Retina (tissue), 1 donor: ENCODE results near the gene ADM.

Experiments used
- DNase-seq: peaks from one replicate; pipeline ENCODE4 v3.0.0-alpha.2; 2016

Gene ADM

DNA sequence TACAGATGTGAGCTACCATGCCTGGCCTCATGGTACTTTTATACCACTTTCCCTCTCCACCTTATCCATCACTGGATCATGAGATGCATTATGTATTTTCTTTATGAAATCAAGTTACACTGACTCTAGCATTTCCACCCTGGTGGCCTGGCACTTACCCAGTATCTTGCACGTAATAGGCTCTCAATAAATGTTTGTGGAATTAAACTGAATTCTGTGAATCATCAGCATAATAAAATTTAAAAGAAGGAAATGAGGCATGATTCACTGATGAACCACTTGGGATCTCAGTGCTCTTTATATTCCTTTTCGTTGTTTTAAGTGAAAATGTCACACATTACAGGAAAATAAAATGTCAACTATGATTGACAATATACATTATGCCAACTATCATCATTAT lies 25.1 kb downstream of the ADM start:
- no peak for DNase-seq

DNA sequence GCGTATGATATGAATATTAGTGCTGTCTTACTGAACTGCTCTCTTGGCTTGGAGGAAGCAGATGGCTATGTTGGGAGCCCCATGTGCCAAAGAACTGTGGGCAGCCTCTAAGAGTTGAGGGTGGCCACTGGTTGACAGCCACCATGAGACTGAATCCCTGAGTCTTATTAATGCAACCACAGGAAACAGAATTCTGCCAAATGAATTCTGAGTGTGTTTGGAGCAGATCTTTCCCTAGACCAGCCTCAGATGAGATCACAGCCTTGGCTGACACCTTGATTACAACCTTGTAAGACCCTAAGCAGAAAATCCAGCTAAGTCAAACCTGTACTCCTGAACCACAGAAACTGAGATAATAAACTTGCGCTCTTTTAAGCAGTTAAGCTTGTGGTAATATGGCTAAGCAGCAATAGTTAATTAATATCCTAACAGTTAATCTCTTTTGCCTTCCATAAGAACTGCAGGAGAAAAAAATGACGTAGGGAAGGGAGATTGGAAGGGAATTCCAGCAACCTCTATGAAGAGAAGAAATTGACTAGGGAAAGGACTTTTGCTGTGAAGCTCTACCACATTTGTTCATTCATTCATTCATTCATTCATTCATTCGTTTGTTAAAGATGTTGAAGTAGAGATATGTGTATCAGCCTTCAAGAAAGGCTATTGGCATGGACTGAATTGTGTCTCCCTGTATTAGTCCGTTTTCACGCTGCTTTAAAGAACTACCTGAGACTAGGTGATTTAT lies 26.8 kb downstream of the ADM start:
- DNase-seq = no peak

DNA sequence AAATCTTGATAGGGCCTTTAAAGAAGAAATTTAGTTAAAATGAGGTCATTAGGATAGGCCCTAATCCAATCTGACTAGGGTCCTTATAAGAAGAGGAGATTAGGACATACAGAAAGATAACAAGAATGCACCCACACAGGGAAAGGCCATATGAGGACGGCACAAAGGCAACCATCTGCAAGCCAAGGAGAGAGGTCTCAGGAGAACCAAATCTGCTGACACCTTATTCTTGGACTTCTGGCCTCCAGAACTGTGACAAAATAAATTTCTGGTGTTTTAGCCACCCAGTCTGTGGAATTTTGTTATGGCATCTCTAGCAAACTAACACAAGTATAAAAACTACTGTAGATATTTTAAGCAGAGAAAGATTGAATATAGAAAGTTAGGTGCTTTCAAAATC lies 28.6 kb downstream of the ADM start:
- no peak for DNase-seq

DNA sequence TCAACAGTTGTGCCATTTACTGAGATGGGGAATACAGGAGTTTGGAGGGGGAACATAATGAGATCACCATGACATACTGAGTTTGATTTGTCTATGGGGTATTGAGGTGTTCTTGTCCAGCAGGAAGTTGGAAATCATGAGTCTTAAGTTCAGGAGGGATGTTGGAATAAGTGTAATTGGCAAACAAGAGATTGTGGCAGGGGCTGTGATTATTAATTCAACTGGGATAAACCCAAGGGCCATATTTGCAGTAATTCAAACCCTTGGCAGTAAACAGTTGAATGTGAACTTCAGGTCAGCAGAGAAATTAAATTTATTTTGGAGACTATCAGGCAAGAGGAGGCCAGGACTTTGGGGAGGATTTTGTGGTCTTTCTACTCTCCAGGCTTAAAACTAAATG lies 33.4 kb downstream of the ADM start:
- DNase-seq = no peak

DNA sequence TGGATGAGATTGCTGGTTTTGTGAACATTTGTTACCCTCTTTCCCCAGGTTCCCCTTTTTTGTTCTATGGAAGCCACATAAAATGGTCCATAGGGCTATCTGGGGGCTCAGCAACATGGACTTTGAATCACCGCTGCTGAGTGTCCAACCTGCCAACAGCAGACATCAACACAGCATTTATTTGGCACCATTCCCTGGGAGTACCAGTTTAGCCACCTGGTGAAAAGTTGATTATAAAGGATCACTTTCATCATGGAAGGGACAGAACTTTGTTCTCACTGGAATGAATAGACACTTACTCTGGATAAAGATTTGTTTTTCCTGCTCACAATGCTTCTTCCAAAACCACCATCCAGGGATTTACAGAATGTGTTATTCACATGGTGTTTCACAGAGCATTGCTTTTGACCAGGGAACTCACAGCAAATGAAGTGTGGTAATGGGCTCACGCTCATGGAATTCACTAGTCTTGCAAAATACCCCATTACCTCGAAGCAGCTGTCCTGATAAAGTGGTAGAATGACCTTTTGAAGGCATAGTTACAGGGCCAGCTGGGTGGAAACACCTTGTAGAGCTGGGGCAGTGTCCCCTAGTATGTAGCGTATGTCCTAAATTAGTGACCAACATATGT lies 43.9 kb downstream of the ADM start:
- DNase-seq = no peak

DNA sequence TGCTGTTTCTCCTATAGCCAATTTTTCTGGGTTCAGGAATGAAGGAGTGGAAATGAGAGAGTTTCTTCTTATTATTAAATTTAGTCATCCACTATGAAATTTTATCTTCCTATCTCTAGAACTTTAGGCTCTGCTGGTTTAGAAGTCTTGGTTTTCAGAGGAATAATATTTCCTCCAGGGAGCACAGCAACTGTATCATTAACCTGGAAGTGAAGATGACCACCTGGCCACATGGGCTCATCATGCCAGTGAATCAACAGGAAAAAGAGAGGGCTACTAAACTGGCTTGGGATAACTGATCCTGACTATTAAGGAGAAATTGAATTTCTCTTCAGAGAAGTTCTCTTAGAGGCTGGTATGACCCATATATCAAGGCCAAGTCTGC lies 44.4 kb downstream of the ADM start:
- DNase-seq = no peak

DNA sequence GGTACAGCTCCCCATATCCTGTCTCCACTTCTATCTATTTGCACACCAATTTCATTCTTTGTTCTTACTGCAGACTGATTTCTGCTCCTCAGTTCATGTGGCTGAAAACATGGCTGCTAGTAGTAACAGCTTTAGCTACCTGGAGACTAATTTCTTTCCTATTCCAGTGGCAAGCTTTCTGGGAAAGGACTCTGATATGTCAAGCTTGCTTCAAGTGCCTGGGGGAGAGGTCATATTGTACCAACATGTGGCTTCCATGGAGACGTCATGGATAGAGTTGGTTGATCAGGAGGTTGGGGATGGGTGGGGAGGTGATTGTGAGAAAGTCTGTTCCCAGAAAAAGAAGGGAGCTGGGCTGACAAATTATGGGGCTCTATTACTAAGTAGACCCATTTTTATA lies 44.9 kb downstream of the ADM start:
- DNase-seq = no peak

DNA sequence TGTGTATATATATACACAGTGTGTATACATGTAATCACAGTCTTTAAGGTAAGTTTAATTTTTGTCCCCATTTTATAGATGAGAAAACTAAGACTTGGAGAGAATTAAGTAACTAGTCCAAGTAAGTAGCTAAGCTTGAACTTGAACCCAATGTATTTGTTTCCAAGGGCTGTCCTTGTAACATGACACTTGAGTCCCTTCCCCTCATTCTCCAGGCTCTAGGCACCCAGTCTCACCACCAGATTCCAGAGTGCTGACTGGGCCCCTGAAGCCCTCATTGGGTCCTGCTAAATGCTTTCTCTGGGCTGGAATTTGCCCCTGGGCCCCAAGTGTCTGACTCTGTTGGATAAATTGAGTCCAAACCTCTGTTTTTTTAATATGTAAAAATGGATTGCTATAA lies 45.5 kb downstream of the ADM start:
- DNase-seq = no peak

DNA sequence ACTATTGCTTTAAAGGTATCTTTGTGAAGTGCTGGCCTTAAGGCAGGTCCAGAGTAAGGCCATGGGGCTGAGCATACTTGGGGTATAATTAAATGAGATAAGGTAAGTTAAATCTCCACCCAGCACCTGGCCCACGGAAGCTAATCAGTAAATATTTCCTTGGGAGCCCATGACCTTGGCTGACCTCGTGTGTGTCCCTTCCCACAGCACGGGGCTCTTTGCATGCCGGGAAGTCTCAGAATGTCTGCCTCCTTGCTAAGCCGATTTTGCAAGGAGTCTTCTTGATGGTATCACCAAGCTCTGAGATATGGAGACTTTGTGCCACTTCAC lies 46.5 kb downstream of the ADM start:
- no peak for DNase-seq

DNA sequence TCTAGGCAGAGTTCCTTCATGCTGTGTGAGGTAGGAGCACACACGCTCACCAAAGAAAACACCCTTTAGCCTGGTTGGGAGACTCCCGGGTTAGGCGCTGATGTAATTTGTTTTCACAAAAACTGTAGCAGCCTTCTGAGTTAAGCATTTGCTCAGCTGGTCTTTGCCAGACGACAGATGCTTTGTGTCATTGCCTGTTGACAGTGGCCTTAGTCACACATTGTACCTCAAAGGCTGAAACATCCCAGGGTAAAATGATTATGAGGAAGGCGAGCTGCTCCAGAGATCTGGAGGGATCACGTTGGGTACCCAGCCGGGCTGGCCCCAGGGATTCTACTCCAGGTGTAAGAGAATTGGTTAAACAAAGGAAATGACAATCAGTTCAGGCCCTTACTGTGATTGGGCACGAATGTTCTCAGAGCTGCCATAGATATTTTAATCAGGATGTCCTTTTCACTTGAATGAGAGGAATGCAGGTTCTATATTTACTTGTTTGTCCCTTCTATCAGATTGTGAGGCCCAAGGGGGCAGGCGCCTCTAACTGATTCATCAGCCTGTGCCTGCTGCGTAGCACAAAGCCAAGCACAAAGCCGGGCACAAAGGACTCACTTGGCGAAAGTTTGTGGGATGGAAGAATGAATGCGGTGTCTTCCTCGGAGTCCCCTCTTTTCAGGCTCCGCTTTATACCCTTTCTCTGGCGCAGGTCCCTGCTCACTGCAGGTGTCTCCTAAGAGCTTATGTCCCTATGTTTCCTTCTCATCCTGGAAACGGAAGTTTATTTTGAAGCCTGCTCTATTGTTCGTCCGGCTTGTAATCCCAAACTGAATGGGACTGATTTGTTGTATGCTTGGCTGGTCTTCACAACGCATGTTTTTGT lies 47.1 kb downstream of the ADM start:
- DNase-seq = peak; percentile 44

DNA sequence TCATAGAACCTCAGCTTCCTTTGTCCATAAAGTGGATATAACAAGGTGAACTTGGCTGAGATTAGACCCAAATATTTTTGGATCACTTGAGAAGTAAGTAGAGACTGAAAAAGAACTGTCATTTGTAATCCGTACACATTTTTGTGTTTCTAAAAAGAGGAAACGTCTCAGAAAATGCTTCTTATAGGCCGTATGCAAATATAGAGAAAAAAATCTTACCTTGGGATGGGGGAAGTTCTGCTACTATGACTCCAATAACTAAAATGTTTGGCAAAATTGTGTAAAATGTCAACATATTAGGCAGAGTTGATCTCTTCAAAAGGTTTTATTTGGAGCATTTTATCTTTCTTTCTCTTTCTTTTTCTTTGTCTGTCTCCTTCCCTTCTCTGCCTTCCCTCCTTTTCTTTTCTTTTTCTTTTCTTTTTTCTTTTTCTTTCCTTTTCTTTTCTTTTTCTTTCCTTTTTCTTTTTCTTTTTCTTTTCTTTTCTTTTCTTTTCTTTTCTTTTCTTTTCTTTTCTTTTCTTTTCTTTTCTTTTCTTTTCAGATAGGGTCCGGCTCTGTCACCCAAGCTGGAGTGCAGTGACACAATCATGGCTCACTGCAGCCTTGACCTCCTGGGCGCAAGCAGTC lies 48.2 kb downstream of the ADM start:
- DNase-seq = no peak

DNA sequence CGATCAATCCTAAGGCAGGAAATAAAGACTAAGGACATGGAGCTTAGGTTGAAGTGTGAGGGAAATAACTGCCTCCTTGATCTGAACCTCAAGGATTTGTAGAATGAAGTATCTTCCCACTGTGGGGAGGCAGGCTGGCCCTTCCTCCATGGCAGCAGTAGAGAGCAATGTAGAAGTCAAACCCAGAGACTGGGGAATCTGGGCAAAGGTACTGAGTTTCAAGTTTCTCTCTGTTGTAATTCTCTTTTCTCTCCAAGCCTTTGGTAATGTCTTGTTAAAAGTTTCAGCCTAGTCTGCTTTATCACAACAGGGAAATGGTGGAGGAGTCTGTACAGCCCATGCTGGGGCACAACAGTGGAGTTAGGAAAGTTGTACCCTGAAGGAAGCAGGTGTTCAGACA lies 49.5 kb downstream of the ADM start:
- DNase-seq = no peak

DNA sequence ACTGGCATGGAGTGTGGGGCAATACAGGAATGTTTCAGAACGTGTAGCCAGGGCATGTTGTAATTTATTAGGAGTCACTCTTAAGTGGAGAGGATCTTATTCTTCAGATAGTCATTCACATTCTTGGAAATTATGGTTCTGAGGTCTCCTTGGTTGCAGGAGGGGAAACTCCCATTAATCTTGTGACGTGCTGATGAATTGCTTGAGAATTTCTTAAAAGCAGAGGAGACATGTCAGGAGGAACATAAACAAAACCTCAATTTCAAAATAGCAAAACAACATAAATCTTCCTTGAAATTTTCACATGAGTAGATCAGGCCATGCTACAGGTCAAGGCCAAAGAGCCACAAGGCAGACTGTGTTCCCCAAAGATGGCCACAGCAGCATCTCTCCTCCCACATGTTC lies 50.4 kb downstream of the ADM start:
- no peak for DNase-seq

DNA sequence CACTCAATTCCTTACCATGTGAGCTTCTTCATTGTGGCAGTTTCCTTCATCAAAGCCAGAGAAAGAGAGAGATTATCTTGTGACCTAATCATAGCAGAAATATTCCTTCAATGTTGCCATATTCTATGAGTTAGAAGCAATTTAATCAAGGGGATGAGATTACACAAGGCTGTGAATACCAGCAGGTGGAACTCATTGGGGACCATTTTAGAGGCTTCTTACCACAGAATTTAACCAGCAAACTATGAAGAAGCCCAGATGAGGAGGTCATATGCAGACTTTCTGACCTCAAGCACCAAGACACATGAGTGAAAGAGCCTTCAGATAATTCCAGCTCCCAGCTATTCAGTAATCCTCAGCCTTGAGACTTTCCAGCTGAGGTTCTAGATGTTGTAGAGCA lies 51.3 kb downstream of the ADM start:
- no peak for DNase-seq
